PC-3 (cell line): ENCODE data around the gene SALL2. TPM values are rescaled to one million over a fixed set of nuclear protein-coding genes. Genes with fewer than 3 reads are reported as not detected.

Source experiments
- ATAC-seq: fragments of 200-7000 bp; cut with Tn5 transposase; 2 replicates; pipeline ENCODE4 v1.9.1; 2020; ENCODE audit warnings: mild to moderate bottlenecking, moderate library complexity
- BruUV-seq: library from RNA; stranded (reverse); fragments of 400-500 nt; replicated peaks from 2 replicates; lab custom pipeline; 2021; lab: Mats Ljungman, UMichigan
- CTCF ChIA-PET: fragments of 300-600 bp; sonication (Branson Sonifier 250); formaldehyde crosslinking; loops from one replicate; lab custom pipeline; 2022; ENCODE audit warnings: antibody characterized with exemption; lab: Charles Lee
- POLR2A ChIA-PET: fragments of 300-600 bp; sonication (Branson Sonifier 250); formaldehyde crosslinking; loops from one replicate; lab custom pipeline; 2022; ENCODE audit warnings: antibody characterized with exemption; ENCODE audit not compliant: unreplicated experiment; lab: Charles Lee
- DNase-seq: peaks from one replicate; pipeline ENCODE4 v3.0.0-alpha.2; 2015
- H2AFZ ChIP-seq: fragments of 300-600 bp; sonication (generic); 2 replicates; pipeline ENCODE4 v1.6.0; 2016; ENCODE audit warnings: antibody characterized with exemption, low read length
- H3F3A ChIP-seq: fragments of 300-600 bp; sonication (generic); one replicate; pipeline ENCODE4 v1.6.0; 2017; ENCODE audit warnings: antibody characterized with exemption, low read length, control low read depth, mild to moderate bottlenecking; ENCODE audit not compliant: unreplicated experiment
- H3K27ac ChIP-seq: fragments of 300-600 bp; sonication (generic); 2 replicates; pipeline ENCODE4 v1.5.1; 2016; ENCODE audit warnings: mild to moderate bottlenecking, low read length
- H3K27me3 ChIP-seq: fragments of 300-600 bp; sonication (generic); 2 replicates; pipeline ENCODE4 v1.6.1; 2016; ENCODE audit warnings: low read length, mixed read lengths
- H3K36me3 ChIP-seq: fragments of 300-600 bp; sonication (generic); 2 replicates; pipeline ENCODE4 v1.6.1; 2016; ENCODE audit warnings: low read depth, mixed run types, low read length, mixed read lengths
- H3K4me1 ChIP-seq: fragments of 300-600 bp; sonication (generic); 2 replicates; pipeline ENCODE4 v1.5.1; 2016; ENCODE audit warnings: low read length; ENCODE audit not compliant: insufficient read depth
- H3K4me2 ChIP-seq: fragments of 300-600 bp; sonication (generic); 2 replicates; pipeline ENCODE4 v1.6.0; 2016; ENCODE audit warnings: low read length
- H3K4me3 ChIP-seq: fragments of 300-600 bp; sonication (generic); 2 replicates; pipeline ENCODE4 v1.5.1; 2016; ENCODE audit warnings: mild to moderate bottlenecking, low read length, mixed read lengths
- H3K79me2 ChIP-seq: fragments of 300-600 bp; sonication (generic); 2 replicates; pipeline ENCODE4 v1.6.1; 2017; ENCODE audit warnings: low read length, mixed read lengths
- H3K9ac ChIP-seq: fragments of 300-600 bp; sonication (generic); 2 replicates; pipeline ENCODE4 v1.6.0; 2016; ENCODE audit warnings: mild to moderate bottlenecking, low read length
- H3K9me2 ChIP-seq: fragments of 300-600 bp; sonication (generic); replicated peaks from 2 replicates; pipeline ENCODE4 v1.6.1; 2016; ENCODE audit warnings: mixed run types, low read length, mixed read lengths
- H3K9me3 ChIP-seq: fragments of 300-600 bp; sonication (generic); 2 replicates; pipeline ENCODE4 v1.6.1; 2016; ENCODE audit warnings: low read length, mixed read lengths
- H4K20me1 ChIP-seq: fragments of 300-600 bp; sonication (generic); 2 replicates; pipeline ENCODE4 v1.6.1; 2016; ENCODE audit warnings: low read length, mixed read lengths
- EZH2 ChIP-seq: fragments of 300-600 bp; sonication (generic); IDR thresholded peaks from one replicate; pipeline ENCODE4 v1.6.1; 2017; ENCODE audit warnings: antibody characterized with exemption, mild to moderate bottlenecking, low read length; ENCODE audit not compliant: unreplicated experiment
- EZH2phosphoT487 ChIP-seq: fragments of 300-600 bp; sonication (generic); IDR thresholded peaks from 2 replicates; pipeline ENCODE4 v1.6.1; 2018; ENCODE audit warnings: mild to moderate bottlenecking, antibody characterized with exemption, low read length, borderline replicate concordance
- intact Hi-C: fragments of 100-400 bp; cut with micrococcal nuclease; formaldehyde crosslinking; loops from 2 replicates; pipeline ENCODE4 v1.9.0; 2023
- total RNA-seq: library from RNA; depleted of rRNA; stranded (reverse); fragments of >200 nt; gene quantifications from 2 replicates; pipeline ENCODE4 v1.2.3, GENCODE V29; 2014
- TF ChIP-seq, protein P1 (sequence below): fragments of 300-600 bp; sonication (generic); conservative IDR thresholded peaks from 2 replicates; pipeline ENCODE4 v1.5.1; 2017; ENCODE audit warnings: antibody characterized with exemption, low read depth, mild to moderate bottlenecking, low read length

Gene SALL2
- total RNA-seq, 1 experiment from 2014 or later: 4.1 TPM

DNA sequence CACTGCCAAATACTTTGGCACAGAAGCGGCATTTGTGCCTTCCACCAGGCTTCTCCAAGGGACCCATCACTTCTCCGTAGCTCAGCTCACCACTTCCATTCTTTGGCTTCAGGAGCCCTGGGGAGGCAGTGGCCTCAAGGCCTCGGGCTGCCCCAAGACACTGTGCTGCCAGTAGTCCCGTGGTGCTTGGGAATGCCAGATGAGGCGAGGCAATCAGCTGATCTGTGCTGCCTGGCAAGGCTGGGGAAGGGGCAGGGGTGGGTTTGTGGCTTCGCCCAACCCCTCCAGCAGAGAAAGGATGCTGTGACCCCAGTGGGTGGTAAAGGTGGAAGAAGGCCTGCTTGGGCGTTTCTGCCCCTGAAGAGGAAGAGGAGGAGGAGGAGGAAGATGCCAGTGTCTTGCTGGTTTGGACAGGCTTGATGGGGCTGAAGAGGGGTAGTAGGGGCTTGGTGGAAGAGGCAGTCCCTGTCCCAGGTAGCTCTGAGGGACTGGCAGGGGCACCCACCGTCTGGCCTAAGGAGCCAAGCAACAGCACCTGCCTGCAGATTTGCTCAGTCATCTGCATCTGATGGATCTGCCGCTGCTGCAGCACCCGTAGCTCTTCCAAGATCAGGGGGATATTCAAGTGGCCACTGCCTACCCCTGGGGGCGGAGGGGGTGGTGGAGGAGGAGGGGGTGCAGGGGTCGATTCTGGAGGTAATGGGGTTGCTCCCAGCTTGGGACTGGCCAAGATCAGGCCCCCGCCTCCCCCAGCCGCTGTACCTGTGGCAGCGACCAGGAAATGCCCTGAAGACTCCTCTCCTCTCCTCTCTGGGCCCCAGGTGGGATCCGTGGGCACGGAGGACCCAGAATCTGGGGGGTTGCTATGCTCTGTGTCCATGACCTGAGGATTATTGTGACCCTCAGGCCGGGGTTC, 1.3 kb downstream of the SALL2 start:
- intact Hi-C loops: no loop called here
- no peaks in the 10 kb centered on the region for H3F3A ChIP-seq
- DNase-seq: no peak
- H3K9me2 ChIP-seq: no peaks in the 10 kb centered on the region
- no peak overlapping the region for H3K9ac ChIP-seq
- ChIA-PET POLR2A (no interaction called here), CTCF (no interaction called here)
- TF ChIP-seq EZH2phosphoT487 (no peak), EZH2 (no peak)
- TF ChIP-seq, protein P1, sequence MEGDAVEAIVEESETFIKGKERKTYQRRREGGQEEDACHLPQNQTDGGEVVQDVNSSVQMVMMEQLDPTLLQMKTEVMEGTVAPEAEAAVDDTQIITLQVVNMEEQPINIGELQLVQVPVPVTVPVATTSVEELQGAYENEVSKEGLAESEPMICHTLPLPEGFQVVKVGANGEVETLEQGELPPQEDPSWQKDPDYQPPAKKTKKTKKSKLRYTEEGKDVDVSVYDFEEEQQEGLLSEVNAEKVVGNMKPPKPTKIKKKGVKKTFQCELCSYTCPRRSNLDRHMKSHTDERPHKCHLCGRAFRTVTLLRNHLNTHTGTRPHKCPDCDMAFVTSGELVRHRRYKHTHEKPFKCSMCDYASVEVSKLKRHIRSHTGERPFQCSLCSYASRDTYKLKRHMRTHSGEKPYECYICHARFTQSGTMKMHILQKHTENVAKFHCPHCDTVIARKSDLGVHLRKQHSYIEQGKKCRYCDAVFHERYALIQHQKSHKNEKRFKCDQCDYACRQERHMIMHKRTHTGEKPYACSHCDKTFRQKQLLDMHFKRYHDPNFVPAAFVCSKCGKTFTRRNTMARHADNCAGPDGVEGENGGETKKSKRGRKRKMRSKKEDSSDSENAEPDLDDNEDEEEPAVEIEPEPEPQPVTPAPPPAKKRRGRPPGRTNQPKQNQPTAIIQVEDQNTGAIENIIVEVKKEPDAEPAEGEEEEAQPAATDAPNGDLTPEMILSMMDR: no peak
- 0 out of 2 replicates have a peak overlapping the region, but pooled peaks have one; percentile 90 for H3K4me2 ChIP-seq
- H3K36me3 ChIP-seq: no peaks in the 10 kb centered on the region
- no peaks in the 10 kb centered on the region for H3K27me3 ChIP-seq
- no peaks in the 10 kb centered on the region for H3K9me3 ChIP-seq
- H3K79me2 ChIP-seq: no peaks in the 10 kb centered on the region
- no peak overlapping the region for H3K27ac ChIP-seq
- H3K4me3 ChIP-seq: peak overlapping the region; percentile 85; the same call in 1 of the 2 replicates
- no peak overlapping the region for H2AFZ ChIP-seq
- H3K4me1 ChIP-seq: peaks cover 20% of the 10 kb centered on the region
- ATAC-seq: no peak
- no peaks in the 10 kb centered on the region for H4K20me1 ChIP-seq
- no TSS peak for BruUV-seq

DNA sequence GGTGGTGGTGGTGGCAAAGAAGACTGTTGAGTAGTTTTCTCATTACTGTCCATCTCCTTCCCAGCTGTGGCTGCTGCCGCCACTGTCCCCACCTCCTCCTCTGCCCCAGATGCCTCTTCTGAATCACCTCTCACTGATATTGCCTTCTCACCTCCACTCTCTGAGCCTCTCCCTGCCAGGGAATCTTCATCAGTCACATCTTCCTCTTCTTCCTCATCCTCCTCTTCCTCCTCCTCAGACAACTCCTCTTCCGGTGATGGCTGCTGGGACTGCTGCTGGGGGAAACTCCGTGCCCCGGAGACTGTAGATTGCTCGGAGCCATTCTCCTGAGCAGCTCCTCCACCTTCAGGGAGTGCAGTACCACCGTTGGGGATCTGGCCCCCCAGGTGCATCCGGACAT, 2.9 kb downstream of the SALL2 start:
- POLR2A ChIA-PET: no interaction called here

More for the DNA sequence above, 2.9 kb downstream of the SALL2 start:
- H3K9ac ChIP-seq: no peak overlapping the region
- H3K4me3 ChIP-seq: no peak overlapping the region
- TF ChIP-seq, protein P1: no peak
- no peak for TF ChIP-seq EZH2
- no peak for TF ChIP-seq EZH2phosphoT487
- CTCF ChIA-PET: no interaction called here
- ATAC-seq (no peak), DNase-seq (no peak)
- intact Hi-C loops: no loop called here
- H3K27ac ChIP-seq: no peak overlapping the region
- H2AFZ ChIP-seq: no peak overlapping the region
- H3K4me2 ChIP-seq: no peak overlapping the region
- H3K27me3 ChIP-seq: no peaks in the 10 kb centered on the region
- H3K9me2 ChIP-seq: no peaks in the 10 kb centered on the region
- peaks cover 8% of the 10 kb centered on the region; the same call in 1 of the 2 replicates for H3K4me1 ChIP-seq
- BruUV-seq: no TSS peak
- H3K36me3 ChIP-seq: no peaks in the 10 kb centered on the region
- H3K9me3 ChIP-seq: no peaks in the 10 kb centered on the region
- no peaks in the 10 kb centered on the region for H3F3A ChIP-seq
- no peaks in the 10 kb centered on the region for H4K20me1 ChIP-seq
- no peaks in the 10 kb centered on the region for H3K79me2 ChIP-seq
